Right ventricle myocardium superior (tissue), 1 donor: ENCODE data around the gene HOXD8. TPM values are rescaled to one million over a fixed set of nuclear protein-coding genes. Genes with fewer than 3 reads are reported as not detected.

Source experiments
- ATAC-seq: fragments of 200-7000 bp; cut with Tn5 transposase; one replicate; pipeline ENCODE4 v1.9.1; 2020; ENCODE audit warnings: mild to moderate bottlenecking; ENCODE audit not compliant: poor library complexity
- DNase-seq: peaks from one replicate; pipeline ENCODE4 v3.0.0-alpha.2; 2020
- intact Hi-C: fragments of 100-400 bp; cut with DNase I; formaldehyde crosslinking; loops from one replicate; pipeline ENCODE4 v1.11.2; 2022
- long read RNA-seq: library from polyadenylated mRNA; unstranded; transcript quantifications from one replicate; pipeline ENCODE4 v2.0.0, GENCODE V29; 2021
- total RNA-seq: library from RNA; stranded (reverse); fragmentation: NEBNext Ultra II Directional; extraction: Animal tissue kit (Norgen Biotek cat#: 25700); gene quantifications from one replicate; pipeline ENCODE4 v1.2.1, GENCODE V29; 2021
- donor health status: DM: no; HTN: yes; CAD: no; lungs with severe emphysema.

HOXD8 gene
- total RNA-seq, result 0.32 TPM
- long read RNA-seq, result 0 reads

DNA sequence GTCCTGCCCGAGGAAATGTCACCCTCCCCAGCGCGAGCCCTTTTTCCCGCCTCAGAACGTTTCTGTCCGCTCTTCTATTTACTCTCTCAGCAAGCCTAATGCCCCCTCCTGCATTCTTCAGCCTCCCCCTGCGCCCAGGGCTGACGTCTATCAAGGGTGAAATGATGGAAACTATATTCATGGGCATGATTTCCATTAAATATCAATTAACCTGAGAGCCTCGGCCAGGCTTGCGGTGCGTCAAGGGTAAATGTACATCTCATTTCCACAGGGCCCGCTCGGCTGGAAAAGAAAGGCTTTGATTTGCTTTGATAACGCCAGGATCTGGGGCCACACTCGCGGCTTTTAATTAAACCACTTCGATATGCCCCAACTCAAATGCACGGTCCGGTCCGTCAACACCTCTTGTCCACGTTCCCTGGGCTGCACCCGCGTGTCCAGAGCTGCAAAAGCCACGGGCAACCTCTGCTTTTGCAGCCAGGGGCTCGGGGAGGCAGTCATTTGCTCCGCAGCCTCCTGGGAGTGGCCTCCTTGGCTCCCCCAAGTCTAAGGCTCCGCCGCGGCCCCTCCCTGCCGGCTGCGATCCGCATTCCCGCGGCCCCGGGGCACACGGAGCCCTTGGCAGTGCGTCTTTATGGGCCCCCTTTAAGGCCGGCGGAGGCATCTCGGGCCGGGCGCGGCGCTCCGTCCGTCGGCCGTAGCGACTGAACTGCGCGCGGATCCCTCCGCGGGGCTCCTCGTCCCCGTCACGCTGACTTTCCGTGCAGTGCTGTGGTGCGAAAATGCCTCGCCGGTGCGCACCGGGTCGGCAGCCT is at the start of gene HOXD8:
HOXD8 (plus strand) TSS at position 724 of the 815 bp plus-strand sequence. CDS start 662 bp downstream, outside the sequence.
- no peak for DNase-seq
- intact Hi-C loops, result loop anchor here (10.0 kb wide), 2 partner anchors 686 to 1016 kb away; no protein-coding TSS in a partner anchor
- peak; percentile 38 for ATAC-seq

DNA sequence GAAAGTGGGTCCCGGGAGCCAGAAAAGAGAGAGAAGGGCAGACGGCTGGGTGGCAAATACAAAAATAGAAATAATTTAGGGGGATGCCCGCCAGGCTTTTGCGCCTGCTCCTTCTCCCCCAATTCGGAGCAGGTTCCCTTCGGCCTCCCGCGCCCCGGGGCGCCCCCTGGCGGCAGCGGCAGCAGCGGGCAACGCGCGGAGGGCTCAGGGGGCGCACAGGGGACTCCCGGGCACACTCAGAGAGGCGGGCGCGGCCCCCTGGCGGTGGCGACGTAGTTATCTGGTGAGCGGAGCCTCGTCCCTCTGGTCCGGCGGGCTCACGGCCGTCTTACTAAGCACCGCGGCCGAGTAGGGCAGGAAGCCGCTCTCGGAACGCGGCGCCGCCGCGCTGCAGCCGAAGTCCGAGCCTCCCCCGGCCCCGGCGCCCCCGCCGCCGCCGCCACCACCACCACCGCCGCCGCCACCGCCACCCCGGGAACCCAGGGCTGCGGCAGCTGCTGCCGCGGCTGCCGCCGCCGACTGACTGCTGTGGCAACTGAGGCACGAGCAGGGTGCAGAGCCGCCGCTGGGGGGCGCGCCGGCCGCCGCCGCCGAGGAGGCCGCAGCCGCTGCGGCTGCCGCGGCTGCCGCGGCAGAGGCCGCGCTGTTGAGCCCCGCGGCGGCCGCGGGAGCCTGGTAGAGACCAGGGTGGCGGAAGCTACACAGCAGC is 49.5 kb upstream of the HOXD8 start:
- ATAC-seq, result peak; percentile 58
- peak; percentile 50 for DNase-seq
- intact Hi-C loops, result no loop called here

DNA sequence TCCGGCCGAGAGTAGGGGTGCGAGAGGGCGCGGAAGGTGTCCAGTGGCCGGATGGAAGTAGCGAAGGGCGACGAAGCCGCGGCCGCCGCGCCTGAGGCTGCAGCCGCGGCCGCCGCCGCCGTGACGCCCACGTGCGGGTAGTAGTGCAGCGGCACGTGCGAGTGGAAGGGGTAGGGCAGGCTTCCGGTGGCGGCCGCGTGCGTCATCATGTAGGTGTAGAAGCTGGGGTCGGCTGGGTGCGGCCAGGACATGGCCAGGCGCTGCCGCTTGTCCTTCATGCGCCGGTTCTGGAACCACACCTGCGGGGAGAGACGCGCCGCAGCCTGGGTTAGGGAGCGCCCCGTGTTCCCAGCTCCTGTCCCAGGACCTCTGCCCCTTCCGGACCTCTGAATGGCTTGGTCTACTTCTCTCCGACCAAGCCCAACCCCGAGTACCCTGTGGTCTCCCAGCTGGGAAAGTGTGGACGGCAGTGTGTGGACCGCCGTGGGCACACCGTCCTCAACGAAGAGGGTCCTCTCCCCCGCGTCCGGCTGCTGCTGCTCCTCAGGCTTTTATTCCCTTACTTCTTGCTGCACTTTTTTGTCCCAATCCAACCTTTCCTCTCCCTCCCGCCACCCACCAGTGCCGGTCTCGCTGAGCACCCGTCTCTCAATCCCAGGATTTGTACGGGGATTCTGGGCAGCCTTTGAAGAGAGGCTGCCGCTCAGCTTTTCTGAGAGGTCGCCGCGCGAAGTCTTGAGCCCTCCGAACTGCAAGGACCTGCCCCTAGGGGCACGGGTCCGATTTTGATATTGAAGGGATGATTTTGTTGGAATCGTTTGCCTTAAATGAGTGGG is 48.7 kb upstream of the HOXD8 start:
- DNase-seq (no peak), ATAC-seq (no peak)
- intact Hi-C loops, result no loop called here

DNA sequence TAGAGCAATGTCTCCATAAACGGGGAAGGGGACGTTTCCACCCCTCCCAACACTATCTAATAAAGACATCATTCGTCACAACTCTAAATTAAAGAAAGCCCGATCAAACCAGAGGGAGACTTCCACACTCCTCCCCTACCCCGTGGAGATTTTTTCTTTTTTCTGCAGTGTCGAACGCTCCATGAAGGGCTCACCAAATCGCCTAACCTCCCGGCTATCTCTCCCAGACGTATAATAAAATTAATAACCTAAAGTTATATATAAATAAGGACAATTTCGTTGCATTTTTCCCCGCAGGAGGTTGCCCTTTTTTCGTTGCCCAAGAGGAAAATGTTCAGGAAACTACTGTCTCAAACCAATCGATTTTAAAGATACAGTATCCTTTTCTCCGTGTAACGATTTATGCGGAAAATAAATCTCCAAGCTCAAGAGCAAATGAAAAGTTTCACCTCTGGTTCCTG is 48.1 kb upstream of the HOXD8 start:
- DNase-seq (no peak), ATAC-seq (no peak)
- intact Hi-C loops, result no loop called here

DNA sequence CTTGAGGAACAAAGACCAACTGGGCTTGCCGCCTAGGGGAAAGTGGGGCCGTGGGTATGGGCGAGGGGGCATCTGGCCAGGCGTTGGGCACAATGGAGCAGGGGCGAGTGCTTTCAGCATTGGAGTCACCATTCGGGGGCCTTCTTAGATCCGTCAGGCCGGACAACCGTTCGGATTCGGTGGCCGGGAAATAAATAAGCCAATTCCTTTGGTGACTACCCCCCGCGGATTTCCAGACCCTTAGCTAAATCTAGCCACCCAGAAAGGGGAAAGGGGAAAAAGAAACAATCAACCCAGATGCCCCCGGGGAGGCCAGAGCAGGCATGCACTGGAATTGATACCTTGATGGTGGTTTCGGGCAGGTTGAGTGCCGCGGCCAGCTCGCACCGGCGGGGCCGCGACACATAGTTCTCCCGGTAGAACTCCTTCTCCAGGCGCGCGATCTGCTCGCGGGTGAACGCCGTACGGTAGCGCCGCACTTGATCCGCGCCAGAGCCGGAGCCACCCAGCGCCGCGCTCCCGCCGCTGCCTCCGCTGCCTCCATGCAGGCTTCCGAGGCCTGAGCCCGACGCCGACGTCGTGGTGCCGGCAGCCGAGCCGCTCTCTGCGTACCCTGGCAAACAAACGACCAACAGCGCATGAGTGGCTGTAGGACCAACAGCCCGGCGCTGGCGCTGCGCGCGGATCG is 47.5 kb upstream of the HOXD8 start:
- DNase-seq (no peak), ATAC-seq (no peak)
- intact Hi-C loops, result no loop called here

DNA sequence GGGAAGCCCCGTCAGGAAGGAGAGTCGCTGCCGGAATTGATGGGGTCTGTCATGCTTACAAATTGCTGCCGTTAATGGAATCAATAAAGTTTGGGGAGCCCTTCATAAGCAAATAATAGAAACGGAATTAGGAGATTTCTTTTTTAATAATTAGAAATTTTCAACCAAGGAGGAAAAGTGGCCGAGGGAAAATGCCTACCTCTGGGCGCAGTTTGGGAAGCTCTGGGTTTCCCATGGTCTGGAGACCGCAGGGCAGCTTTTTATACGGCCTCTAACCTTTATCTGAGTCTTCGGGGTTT is 47.0 kb upstream of the HOXD8 start:
- DNase-seq (no peak), ATAC-seq (no peak)
- intact Hi-C loops, result no loop called here

DNA sequence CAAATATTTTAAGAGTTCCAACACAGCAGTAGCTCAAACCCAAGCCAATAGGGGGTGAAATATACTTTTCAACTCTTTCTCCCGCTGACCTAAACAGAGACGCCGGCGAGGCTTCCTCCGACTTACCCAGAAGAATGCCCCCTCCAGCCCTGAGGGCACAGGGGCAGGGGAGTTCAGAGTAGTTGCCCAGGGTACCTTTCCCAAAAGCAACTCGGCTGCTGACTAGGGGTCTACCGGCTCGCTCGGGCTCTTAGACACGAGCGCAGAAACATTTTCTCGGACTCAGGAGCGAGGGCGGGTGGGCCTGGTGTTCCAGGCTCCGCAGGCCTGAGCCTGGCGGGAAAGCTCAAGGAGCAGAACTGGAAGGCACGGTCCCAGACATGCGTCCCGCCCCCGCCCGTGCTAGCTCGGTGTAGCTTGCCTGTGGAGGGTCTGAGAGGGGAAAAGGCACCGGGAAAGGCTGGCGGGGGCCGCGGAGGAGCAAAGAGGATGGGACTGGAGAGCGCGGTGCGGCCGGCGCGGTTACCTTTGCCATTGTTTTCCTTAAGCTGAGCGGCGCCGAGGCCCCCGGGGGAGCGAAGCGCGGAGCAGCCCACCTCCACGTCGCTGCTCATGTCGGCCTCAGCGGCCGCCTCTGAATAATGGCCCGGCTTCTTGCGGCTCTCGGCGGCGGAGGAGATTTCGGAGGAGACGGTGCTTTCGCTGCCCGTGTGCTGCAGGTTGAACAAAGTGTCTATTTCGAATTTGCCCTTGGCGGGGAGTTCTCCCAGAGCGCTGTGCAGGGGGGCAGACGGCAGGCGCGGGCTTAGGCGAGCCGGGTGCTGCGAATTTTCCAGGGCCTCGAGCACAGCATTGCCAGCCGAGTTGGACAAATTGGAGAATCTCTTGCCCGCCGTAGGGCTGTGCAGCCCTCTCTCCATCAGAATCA is 46.4 kb upstream of the HOXD8 start:
- intact Hi-C loops, result no loop called here

DNA sequence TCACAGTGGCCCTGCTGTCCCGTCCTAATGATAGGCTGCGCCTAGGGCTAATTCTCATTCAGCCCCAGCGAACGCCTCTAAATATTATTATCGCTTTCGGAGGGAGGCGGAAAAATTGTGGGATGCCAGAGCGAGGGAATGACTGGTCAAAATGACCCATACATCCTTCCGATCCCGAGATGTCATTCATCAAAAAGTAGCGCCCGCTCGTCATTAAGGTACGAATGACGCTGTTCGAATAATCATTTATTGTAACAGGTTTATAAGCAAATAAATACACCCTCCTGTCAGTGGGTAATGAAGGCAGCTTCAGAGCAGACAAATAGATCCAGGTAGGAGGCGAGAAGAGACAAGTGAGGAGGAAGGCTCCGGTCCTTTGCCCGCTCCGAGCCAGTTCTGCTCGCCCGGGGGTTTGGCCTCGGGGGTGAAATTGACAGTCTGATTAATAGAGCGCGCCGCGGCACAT is 45.7 kb upstream of the HOXD8 start, which contains the start of gene EVX2:
EVX2 (minus strand) TSS at position 167 of the 466 bp plus-strand sequence. CDS start 186 bp downstream, outside the sequence.
- intact Hi-C loops, result no loop called here
- no peak for DNase-seq
- no peak for ATAC-seq

More for the DNA sequence above, 46.4 kb upstream of the HOXD8 start:
- no peak for DNase-seq
- no peak for ATAC-seq

DNA sequence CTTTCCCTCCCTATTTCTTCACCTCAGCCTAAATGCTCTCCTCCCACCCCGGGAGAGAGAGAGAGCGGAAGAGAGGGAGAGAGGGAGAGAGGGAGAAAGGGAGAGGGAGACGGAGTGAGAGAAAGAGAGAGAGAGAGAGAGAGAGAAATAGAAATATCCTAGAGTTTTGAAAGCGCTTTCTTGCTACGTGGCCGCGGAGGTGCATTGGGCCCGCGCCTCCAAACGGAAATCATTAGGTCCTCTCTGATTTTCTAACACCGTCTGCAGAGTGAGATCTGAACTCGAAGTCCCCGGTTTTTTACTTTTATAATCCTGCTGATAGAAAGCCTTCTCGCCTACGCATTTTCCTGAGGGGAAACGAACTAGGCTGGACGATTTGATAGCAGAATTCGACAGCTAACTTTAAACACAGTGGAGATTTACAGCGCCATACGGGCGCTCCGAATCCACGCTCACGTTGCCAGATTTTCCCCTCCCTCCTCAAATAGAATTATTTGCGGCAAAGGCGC is 44.8 kb upstream of the HOXD8 start:
- ATAC-seq (no peak), DNase-seq (no peak)
- intact Hi-C loops, result loop anchor here (5.0 kb wide), 1 partner anchor 397 kb away; no protein-coding TSS in a partner anchor

DNA sequence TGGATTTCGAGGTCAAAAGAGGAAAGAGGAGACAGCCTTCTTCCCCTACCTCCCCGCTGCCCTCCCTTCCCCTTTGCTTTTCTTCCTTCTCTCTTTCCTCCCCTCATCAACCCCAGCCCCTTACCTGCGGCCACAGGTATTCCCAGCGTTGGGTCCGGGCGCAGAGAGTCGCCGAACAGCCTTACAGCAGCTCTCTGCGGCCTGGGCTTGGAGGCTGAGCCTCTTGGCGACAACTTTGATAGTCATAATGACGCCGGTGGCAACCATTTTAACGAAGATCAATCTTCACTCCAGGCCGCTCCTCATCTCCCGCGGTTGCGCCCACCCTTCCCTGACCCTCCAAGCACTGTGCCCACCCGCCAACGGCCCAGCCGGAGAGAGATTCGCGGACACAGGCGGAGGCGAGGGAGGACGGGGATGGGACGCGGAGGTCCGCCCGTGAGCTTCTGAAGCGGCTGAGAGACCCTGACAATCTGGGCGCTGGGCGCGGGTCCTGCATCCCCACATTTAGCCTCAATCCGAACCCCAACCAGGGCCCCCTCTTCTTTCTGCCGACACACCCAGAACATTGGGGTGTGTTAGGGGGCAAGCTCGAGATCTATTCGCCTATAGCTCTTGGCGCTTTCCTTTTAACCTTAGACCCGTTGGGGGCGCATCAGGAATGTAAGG is 44.3 kb upstream of the HOXD8 start:
- intact Hi-C loops, result loop anchor here (5.0 kb wide), 1 partner anchor 398 kb away; no protein-coding TSS in a partner anchor
- ATAC-seq (no peak), DNase-seq (no peak)

DNA sequence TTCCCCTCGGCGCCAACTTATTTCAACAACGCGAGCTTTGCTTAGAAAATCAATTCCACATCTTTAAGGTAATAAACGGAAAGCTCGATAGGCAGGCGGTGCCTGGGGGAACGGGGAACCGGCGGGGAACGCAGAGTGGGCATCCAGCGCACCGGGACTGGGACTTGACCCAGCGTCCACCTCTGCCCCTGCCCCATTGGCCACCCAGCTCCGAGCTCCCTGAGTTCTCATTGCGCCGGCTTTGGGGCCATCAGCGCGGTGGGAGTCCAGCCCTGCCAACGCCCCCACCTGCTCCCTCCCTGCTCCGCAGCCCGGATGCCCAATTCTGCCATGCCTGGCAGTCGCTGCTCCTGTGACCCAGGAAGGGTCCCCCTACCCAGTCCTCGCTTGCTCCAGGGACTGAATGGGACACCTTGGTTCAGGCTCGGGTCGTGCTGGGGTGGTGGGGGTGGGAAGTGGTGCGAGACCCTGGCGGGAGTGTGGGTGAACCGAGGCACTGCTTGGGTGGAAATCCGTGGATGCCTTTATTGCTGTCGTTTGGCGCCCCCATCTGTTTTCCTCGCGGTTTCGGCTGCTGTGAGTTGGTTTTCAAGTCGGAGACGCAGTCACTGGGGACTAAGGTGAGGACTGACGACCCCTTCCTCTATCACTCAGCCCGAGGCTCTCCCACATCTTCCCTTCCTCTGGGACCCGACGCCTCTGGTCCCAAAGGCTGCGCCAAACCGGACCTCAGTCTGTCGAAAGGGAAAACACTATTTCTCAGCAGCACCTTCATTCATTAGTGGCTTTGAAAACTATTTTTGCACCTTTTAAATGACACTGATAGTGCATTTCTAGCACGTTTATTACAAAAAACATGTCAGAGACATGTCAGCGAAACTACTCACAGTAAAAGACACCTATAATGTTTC is 43.4 kb upstream of the HOXD8 start:
- DNase-seq (peak; percentile 51), ATAC-seq (peak; percentile 54)
- intact Hi-C loops, result loop anchor here (5.0 kb wide), 1 partner anchor 399 kb away; no protein-coding TSS in a partner anchor

DNA sequence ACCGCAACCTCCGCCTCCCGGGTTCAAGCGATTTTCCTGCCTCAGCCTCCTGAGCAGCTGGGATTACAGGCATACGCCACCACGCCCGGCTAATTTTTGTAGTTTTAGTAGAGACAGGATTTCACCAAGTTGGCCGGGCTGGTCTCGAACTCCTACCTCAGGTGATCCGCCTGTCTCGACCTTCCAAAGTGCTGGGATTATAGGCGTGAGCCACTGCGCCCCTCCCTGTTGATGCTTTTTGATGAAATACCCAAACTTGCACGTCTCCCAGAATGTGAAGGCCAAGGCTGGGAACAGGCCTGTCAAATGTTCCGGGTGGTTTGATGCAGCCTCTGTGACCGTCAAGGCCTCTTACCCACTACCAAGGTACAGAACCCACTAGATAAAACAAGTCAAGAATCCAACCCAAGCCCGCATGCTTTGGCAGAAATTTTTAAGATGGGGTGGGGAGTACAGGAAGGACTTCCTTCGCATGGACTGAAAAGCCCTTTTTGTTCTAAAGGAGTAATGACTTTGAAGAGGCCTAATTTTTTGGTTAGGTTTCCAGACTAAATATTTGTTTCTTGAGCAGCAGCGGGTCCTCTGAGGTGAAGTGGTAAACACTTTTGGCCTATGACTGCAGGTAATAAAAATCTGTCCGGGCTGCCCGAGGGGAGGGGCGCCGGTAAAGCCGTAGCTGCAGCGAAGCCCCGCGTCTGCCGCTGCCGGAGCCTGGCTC is 42.0 kb upstream of the HOXD8 start:
- ATAC-seq (no peak), DNase-seq (no peak)
- intact Hi-C loops, result loop anchor here (5.0 kb wide), 1 partner anchor 400 kb away; no protein-coding TSS in a partner anchor

DNA sequence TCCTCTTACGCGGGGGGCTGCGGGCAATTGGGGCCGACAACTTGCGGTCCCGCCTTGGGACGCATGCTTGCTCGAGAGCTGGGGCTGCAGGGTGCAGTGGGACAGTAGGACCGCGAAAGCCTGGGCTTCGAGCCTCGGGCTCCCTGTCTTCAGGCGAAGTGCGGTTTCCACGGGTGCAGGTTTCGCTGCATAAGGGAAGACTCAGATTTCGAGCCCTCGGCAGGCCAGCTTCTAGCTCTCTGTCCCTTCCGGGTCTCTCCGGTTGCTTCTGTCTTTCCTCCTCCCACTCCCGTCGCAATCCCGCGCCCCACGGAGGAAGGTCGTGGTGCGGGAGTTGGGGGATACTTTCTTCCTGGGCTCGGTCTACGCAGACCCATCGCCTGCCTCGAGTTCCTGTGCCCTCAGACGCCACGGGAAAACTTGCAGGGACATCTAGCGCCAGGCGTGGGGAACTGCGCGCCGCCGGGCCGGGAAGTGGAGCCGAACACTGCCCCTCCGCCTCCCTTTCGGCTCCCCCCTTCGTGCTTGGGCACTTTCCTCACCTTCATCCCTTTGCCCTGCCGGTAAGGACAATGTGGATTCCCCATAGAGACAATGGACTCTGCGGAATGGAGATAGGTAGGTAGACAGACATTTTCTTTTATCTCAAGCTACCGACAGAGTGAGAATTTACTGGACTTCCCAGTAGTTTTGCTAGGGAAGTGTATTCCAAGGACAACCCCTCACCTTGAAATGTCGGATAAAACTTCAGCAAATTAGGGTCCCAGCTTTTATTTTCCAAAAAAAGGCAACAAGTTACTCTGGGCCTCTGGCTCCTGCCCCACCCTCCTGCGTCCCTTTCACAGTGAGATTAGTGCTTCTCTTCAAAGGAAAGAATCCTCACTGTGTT is 41.2 kb upstream of the HOXD8 start:
- intact Hi-C loops, result loop anchor here (5.0 kb wide), 1 partner anchor 401 kb away; no protein-coding TSS in a partner anchor
- DNase-seq (peak; percentile 67), ATAC-seq (peak; percentile 87)
